Measurements from ENCODE around the gene LINGO1. TPM values are rescaled to one million over a fixed set of nuclear protein-coding genes. Genes with fewer than 3 reads are reported as not detected.
A peak's percentile ranks its signal among the peaks of the same experiment; 100 is the strongest.

The LINGO1 gene, protein sequence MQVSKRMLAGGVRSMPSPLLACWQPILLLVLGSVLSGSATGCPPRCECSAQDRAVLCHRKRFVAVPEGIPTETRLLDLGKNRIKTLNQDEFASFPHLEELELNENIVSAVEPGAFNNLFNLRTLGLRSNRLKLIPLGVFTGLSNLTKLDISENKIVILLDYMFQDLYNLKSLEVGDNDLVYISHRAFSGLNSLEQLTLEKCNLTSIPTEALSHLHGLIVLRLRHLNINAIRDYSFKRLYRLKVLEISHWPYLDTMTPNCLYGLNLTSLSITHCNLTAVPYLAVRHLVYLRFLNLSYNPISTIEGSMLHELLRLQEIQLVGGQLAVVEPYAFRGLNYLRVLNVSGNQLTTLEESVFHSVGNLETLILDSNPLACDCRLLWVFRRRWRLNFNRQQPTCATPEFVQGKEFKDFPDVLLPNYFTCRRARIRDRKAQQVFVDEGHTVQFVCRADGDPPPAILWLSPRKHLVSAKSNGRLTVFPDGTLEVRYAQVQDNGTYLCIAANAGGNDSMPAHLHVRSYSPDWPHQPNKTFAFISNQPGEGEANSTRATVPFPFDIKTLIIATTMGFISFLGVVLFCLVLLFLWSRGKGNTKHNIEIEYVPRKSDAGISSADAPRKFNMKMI
- not detected for polyA plus RNA-seq

DNA sequence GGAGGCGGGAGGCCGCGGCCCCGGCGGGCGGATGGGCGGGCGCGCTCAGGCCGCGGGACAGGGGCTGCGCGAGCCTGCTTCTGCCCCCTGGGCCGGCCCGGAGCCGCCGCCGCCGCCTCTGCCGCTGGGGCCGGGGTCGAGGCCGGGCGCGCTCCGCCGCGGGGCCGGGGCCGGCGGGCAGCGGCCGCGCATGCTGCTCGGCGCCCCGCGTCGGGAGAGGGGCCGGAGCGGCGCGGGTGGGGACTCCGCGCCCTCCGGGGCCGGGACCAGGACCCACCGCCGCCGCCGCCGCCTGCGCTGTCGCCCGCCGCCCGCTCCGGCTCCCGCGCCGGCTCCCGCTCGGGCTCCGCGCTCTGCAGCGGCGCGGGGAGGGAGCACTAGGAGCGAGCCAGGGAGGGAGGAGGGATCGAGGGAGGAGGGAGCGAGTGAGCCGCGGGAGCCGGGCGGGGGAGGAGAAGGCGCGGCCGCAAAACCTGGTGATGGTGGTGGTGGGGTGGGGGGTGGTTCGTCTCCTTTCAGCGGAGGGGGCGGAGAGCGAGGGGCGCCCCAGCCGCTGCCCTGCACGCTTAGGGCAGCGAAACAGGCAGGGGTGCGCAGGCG lies at the start of gene LINGO1:
Gene LINGO1, minus strand, starts transcription at position 379 of the 600 bp plus-strand sequence. CDS start 597 bp downstream, outside the sequence.
- Mint-ChIP-seq H3K36me3 (peaks cover 2% of the 10 kb centered on the region), H3K9me3 (peaks cover 0 to 2% (median 0%) of the 10 kb centered on the region in 3 donors), H3K4me3 (peak within 1 kb of the TSS; percentile 71 to 91 (median 82)), H3K4me1 (peaks cover 6 to 10% (median 9%) of the 10 kb centered on the region in 3 donors), H3K27ac (no peak within 1 kb of the TSS), H3K27me3 (peaks cover 32% of the 10 kb centered on the region)

DNA sequence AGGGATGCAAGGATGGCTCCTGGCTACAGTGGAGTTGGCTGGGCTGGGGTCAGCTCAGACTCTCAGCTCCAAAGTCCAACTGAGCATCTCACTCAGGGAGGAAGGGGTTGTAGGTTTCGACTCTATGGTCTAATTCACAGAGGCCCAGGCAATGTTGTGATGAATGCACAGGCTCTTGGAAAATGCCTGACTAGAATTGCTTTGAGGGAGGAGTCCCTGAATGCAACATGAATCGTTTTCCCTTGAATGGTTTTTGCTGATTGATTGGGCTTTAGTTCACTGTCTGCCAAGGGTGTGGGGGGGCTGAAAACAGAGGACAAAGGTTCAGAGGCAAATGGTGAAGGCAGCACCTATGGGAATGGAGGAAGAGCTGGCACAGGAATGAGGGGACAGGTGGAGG lies 48.6 kb upstream of the LINGO1 start:
- peak overlapping the region in 1 of 3 donors; percentile 80 for H3K27ac Mint-ChIP-seq
- peaks cover 16% of the 10 kb centered on the region for H3K27me3 Mint-ChIP-seq
- H3K9me3 Mint-ChIP-seq: no peaks in the 10 kb centered on the region
- peak overlapping the region in 1 of 4 donors; percentile 29 for H3K4me3 Mint-ChIP-seq
- peaks cover 0 to 2% (median 0%) of the 10 kb centered on the region in 3 donors for H3K4me1 Mint-ChIP-seq
- no peaks in the 10 kb centered on the region for H3K36me3 Mint-ChIP-seq

DNA sequence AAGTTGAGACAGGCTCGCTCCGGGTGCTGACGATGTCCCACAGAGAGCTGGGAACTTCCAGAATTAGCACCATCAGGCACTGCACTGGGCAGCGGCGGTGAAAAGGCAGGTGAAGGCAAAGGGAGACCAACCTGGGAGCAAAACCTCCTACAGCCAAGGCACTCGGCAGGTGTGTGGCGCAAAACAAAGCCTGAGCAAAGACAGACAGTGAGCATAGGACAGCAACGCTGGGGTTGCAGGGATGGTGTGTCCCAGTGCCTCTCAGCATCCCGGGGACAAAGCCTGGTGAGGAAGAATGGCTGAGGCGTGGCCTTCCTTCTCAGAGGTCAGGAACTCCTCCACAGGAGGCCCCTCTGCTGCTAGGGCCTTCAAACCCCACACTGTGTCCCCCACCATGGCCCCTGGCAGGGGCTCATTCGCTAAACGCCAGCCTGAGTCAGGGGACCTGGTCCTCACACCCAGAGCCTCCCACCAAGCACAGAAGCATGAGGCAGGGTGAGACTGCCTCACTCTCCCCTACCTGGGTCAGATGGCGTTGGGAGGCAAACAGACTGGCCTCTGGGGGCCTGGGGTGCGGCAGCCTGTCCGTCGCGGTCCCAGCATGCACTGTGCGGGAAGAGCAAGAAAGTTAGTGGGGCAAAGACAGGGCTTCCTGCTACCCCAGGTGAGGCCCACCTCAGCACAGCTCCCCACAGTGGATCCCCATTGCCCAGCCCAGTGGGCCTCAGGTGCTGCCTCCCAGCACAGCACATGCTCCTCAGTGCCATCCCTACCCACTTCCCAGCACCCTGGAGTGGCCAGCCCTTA lies 44.1 kb upstream of the LINGO1 start:
- H3K27me3 Mint-ChIP-seq: peaks cover 6% of the 10 kb centered on the region
- no peaks in the 10 kb centered on the region for H3K9me3 Mint-ChIP-seq
- no peaks in the 10 kb centered on the region for H3K36me3 Mint-ChIP-seq
- H3K4me3 Mint-ChIP-seq: no peak overlapping the region
- no peak overlapping the region for H3K27ac Mint-ChIP-seq
- H3K4me1 Mint-ChIP-seq: peaks cover 0 to 2% (median 0%) of the 10 kb centered on the region in 3 donors

DNA sequence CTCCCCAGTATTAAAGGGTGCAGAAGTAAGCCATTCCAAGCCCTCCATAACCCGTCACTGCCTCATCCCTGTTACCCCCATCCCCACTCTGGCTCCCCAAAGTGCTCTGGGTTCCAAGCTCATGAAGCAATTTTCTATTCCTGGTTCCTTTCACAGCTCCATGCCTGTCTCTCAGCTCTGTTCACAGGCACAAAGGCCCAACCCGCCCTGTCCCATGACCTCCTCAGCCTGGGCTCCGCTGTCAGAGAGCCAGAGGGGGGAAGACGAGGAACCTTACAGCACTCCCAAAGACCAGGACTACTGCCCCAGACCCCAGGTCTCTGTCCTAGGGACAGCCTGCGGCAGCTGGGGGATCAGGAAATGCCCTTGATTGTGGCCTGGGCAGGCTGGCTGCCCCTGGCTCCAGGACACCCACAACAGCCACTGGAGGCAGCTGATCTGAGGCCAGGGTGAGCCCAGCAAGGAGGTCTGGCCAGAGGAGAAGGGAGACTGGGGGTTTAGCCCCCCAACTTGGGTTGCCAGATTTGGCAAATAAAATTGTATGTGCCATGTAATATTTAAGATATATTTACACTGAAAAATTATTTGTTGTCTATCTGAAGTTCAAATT lies 43.2 kb upstream of the LINGO1 start:
- peaks cover 6% of the 10 kb centered on the region for H3K27me3 Mint-ChIP-seq
- H3K27ac Mint-ChIP-seq: no peak overlapping the region
- peaks cover 0 to 2% (median 0%) of the 10 kb centered on the region in 3 donors for H3K4me1 Mint-ChIP-seq
- H3K36me3 Mint-ChIP-seq: no peaks in the 10 kb centered on the region
- H3K9me3 Mint-ChIP-seq: no peaks in the 10 kb centered on the region
- H3K4me3 Mint-ChIP-seq: no peak overlapping the region

DNA sequence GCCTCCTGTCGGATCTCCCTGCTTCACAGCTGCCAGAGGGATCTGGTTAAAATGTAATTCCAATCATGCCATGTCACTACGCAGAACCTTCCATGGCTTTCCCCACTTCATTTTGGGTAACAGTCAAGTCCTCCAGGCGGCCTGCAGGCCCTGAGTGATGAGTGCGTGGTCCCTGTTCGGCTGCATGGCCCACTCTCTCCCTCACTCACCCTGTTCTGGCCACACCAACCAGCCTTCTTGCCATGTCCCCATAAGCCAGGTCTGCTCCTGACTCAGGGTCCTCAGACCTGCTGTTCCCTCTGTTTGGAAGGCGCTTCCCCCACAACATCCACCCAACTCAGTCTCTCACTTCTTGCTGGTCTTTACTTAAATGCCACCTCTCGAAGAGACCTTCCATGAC lies 41.6 kb upstream of the LINGO1 start:
- Mint-ChIP-seq H3K27ac (no peak overlapping the region), H3K9me3 (no peaks in the 10 kb centered on the region), H3K4me1 (peaks cover 0 to 2% (median 0%) of the 10 kb centered on the region in 3 donors), H3K36me3 (no peaks in the 10 kb centered on the region), H3K27me3 (peaks cover 6% of the 10 kb centered on the region), H3K4me3 (no peak overlapping the region)

DNA sequence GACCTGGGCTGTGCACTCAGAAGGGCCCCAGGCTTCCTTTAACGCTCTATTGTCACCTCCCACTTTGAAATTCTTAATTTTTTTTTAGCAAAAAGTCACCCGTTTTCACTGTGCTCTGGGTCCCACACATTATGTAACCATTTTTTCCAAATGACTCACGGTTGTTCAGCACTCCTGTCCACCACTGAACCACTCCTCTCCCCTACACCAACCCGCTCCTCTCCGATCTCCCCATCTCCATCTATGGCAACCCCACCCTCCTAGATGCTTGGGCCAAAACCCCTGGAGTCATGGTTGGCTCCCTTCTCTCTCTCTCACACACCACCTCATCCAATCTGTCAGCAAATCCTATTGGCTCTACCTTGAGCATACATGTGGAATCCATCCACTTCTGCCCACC lies 41.2 kb upstream of the LINGO1 start:
- H3K9me3 Mint-ChIP-seq: no peaks in the 10 kb centered on the region
- H3K36me3 Mint-ChIP-seq: no peaks in the 10 kb centered on the region

DNA sequence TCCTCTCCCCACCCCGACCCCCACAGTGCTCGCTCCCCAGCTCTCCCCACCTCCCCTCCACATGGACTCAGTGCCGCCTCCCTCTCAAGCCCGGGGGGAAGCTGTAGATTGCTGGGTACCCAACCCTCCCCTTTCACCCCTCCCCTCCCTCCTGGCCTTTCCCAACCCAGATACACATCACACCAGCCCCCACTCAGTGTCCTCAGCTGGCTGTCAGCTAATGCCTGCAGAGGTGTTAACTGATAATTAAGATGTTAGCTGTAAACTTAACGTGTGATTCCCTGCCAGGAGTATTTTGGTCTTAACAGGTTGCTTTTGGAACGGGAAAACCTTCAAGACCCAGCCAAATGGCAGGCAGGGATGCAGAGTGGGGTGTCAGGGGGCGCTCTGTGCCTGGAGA lies 39.4 kb upstream of the LINGO1 start:
- Mint-ChIP-seq H3K27me3 (peaks cover 7% of the 10 kb centered on the region), H3K27ac (no peak overlapping the region), H3K9me3 (no peaks in the 10 kb centered on the region), H3K36me3 (no peaks in the 10 kb centered on the region), H3K4me3 (no peak overlapping the region), H3K4me1 (no peaks in the 10 kb centered on the region)

More for the DNA sequence above, 41.2 kb upstream of the LINGO1 start:
- Mint-ChIP-seq H3K27ac (no peak overlapping the region), H3K4me1 (peaks cover 0 to 2% (median 0%) of the 10 kb centered on the region in 3 donors), H3K27me3 (peaks cover 6% of the 10 kb centered on the region), H3K4me3 (no peak overlapping the region)

DNA sequence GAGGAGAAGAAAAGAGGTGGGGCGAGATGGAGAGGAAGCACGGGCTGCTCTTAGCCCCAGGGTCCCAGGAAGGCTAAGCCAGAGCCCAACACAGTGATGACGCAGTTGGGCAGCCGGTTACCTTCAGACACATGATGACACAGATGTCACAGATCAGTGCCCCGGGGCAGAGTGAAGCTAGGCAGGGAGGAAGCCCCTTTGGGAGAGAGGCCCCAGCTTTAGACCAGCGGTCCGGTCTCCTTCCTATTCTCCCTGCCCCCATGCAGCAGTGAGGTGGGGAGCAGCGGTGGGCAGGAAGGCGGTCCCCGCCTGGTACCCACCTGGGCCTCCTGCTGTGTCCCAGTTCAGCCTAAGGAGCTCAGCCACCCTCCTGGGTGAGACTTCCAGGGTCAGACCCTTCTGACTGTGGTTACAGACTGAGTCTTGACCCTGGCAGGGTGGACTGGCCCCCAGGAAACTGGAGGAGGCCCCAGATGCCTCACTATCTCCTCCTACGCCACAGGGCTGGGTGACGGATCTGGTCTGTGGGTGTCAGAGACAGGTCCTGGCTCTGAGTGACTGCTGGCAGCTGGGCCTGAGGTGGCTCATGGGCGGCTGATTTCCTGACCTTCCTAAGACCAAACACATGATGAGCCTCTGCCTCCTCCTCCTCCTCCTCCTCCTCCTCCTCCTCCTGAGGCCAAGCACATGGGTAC lies 38.8 kb upstream of the LINGO1 start:
- Mint-ChIP-seq H3K27me3 (peaks cover 7% of the 10 kb centered on the region), H3K27ac (no peak overlapping the region), H3K4me3 (no peak overlapping the region), H3K9me3 (no peaks in the 10 kb centered on the region), H3K36me3 (no peaks in the 10 kb centered on the region), H3K4me1 (no peaks in the 10 kb centered on the region)

DNA sequence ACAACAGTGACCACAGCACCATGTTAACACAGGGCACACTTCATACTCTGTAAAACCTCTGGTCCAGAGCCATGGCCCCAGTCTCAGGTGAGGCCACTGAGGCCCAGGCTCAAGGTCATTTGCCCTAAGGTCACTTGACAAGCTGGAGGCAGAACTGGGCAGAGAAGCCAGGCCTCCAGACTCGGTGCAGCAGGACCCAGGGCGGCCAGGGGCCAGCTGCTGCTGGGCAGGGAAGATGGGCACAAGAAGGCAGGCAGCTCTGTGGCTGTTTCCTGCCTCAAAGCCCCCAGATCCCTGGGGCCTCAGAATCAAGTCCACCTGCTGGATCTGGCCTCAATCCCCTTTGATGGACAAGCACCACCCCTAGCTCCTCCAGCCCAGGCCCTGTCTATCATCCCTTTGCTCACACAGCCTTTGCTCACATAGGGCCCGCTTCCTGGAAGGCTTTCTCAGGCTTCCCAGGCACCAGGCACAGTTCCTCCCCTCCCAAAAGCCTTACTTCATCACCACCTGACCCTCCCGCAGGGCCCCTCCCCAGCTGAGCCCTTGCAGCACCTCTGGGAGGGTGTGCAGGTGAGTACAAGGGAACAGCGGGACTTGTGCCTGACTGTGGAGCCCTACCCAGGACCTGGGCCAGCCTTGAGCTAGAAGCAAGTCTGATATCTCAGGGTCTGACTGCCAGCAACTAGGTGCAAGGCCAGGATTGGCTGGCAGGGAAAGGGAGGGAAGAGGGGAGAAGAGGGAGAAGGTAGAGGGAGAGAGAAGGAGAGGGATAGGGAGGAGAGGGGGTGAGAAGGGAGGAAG lies 38.0 kb upstream of the LINGO1 start:
- Mint-ChIP-seq H3K4me3 (no peak overlapping the region), H3K27me3 (peaks cover 7% of the 10 kb centered on the region), H3K9me3 (no peaks in the 10 kb centered on the region), H3K27ac (no peak overlapping the region), H3K36me3 (no peaks in the 10 kb centered on the region), H3K4me1 (no peaks in the 10 kb centered on the region)

DNA sequence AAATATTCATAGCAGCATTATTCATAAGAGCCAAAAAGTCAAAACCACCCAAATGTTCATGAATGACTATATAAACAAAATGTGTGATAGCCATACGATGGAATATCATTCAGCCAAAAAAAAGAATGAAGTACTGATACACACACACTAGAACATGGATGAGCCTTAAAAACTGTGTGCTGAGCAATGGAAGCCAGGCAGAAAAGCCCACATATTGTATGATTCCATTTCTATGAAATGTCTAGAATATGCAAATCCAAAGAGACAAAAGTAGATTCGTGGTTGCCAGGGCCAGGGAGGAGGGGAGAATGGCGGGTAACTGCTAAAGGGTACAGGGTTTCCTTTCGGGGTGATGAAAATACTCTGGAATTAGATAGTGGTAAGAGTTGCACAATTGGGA lies 37.2 kb upstream of the LINGO1 start:
- peaks cover 7% of the 10 kb centered on the region for H3K27me3 Mint-ChIP-seq
- no peaks in the 10 kb centered on the region for H3K4me1 Mint-ChIP-seq
- no peak overlapping the region for H3K4me3 Mint-ChIP-seq
- no peaks in the 10 kb centered on the region for H3K9me3 Mint-ChIP-seq
- no peaks in the 10 kb centered on the region for H3K36me3 Mint-ChIP-seq
- no peak overlapping the region for H3K27ac Mint-ChIP-seq

DNA sequence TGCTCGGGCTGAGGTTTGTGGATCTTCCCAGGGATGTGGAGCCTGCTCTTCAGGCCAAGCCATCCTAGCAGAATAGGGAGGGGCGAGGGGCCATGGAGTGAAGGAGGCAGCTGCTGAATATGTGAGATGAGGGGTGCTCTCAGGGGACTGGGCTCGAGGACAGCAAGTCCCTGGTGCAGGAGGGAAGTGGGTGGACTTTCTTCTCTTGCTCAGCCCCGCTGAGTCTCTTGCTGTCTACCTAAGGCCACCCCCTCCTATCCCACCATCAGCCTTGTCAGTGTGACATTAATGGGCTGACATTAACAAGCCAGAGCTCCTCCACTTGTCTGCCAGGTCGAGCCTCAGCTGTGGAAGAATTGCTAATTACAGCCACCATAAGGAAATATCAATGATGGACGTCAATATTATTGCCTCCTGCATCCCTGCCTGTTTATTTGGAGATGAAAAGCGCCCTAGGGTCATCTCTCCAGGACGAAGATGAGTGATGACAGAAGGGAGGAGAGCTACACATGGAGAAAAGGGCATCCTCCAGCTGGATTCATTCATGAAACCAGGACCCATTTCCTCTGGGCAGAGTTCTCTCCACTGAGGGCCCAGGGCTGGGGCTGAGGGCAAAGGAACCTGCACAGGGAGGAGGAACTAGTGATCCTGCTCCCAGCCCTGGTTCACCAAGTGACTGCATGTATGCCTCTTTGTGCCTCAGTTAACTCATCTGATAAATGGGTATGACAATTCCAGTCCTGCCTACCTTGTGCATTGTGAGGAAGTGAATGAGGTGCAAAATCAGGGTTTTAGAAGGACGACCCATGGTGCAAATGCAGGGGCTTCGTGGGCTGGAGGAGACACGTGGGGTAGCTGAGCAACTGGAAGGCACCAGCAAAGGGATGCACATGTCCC lies 34.9 kb upstream of the LINGO1 start:
- no peaks in the 10 kb centered on the region for H3K9me3 Mint-ChIP-seq
- H3K4me1 Mint-ChIP-seq: no peaks in the 10 kb centered on the region
- no peaks in the 10 kb centered on the region for H3K36me3 Mint-ChIP-seq
- peaks cover 8% of the 10 kb centered on the region for H3K27me3 Mint-ChIP-seq
- no peak overlapping the region for H3K4me3 Mint-ChIP-seq
- no peak overlapping the region for H3K27ac Mint-ChIP-seq

DNA sequence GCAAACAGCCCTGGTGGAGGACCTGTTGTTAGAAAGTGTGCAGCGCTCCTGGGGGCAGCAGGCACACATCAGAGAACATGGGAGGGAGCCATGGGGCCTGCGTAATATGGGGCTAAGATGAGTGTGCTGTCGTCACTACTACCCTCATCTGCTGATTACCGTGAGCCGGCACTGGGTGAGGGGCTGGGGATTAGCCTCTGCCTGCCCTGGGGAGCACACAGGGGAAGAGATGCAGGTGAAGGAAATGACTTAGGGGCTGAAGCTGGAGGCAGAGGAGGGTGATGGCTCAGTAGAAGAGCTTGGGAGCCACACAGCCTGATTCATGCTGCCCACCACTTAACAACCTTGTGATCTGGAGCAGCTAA lies 33.6 kb upstream of the LINGO1 start:
- peaks cover 8% of the 10 kb centered on the region for H3K27me3 Mint-ChIP-seq
- H3K9me3 Mint-ChIP-seq: no peaks in the 10 kb centered on the region
- no peaks in the 10 kb centered on the region for H3K4me1 Mint-ChIP-seq
- H3K27ac Mint-ChIP-seq: no peak overlapping the region
- no peak overlapping the region for H3K4me3 Mint-ChIP-seq
- H3K36me3 Mint-ChIP-seq: no peaks in the 10 kb centered on the region
